Muscle layer of duodenum (tissue), 2 donors: Measurements from ENCODE around the gene HAS3.

Experiments
- H3K27ac ChIP-seq: one replicate; pipeline ENCODE4 v1.7.0; 2013; ENCODE audit warnings: mild to moderate bottlenecking, low read length
- H3K27me3 ChIP-seq: one replicate; pipeline ENCODE4 v1.7.0; 2013; ENCODE audit warnings: low read depth, mild to moderate bottlenecking, control low read depth, low read length
- H3K36me3 ChIP-seq, 2 donors: one replicate each; pipeline ENCODE4 v1.7.0; 2013; ENCODE audit warnings: low read length in 2 of 2, control low read depth in 1 of 2, mild to moderate bottlenecking in 1 of 2; ENCODE audit not compliant: insufficient read depth in 2 of 2, control insufficient read depth in 1 of 2
- H3K4me1 ChIP-seq, 2 donors: one replicate each; pipeline ENCODE4 v1.7.0; 2013; ENCODE audit warnings: low read length in 2 of 2, mild to moderate bottlenecking in 2 of 2, control low read depth in 1 of 2, moderate library complexity in 1 of 2; ENCODE audit not compliant: insufficient read depth in 2 of 2, control insufficient read depth in 1 of 2
- H3K4me3 ChIP-seq, 2 donors: one replicate each; pipeline ENCODE4 v1.7.0; 2013; ENCODE audit warnings: low read length in 2 of 2, low read depth in 1 of 2, mild to moderate bottlenecking in 1 of 2
- H3K9me3 ChIP-seq, 2 donors: one replicate each; pipeline ENCODE4 v1.7.0; 2013; ENCODE audit warnings: low read length in 2 of 2, control low read depth in 1 of 2, mild to moderate bottlenecking in 1 of 2; ENCODE audit not compliant: control insufficient read depth in 1 of 2
- donor health status: healthy.

The HAS3 gene

DNA sequence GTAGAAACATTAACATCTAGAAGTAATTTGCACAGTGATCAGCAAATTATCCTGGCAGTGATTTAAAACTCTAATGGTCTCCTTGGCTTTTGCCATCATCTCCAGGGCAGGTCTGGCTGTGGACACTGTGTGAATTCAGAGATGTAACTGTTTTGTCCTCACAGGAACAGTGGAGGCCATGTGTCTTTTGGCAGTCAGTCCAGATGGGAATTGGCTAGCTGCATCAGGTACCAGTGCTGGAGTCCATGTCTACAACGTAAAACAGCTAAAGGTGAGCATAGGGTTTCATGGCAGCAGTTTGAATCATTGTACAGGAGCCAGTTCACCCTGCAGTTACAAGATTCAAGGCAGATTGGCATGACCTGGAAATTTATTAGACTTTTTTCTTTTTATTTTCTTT, 54.7 kb downstream of the HAS3 start:
- H3K27me3 ChIP-seq, result no peaks in the 10 kb centered on the region
- no peaks in the 10 kb centered on the region for H3K4me1 ChIP-seq
- H3K4me3 ChIP-seq, result no peak overlapping the region
- no peak overlapping the region for H3K27ac ChIP-seq
- H3K36me3 ChIP-seq, result peaks cover 37 to 68% of the 10 kb centered on the region in 2 donors
- no peaks in the 10 kb centered on the region for H3K9me3 ChIP-seq

DNA sequence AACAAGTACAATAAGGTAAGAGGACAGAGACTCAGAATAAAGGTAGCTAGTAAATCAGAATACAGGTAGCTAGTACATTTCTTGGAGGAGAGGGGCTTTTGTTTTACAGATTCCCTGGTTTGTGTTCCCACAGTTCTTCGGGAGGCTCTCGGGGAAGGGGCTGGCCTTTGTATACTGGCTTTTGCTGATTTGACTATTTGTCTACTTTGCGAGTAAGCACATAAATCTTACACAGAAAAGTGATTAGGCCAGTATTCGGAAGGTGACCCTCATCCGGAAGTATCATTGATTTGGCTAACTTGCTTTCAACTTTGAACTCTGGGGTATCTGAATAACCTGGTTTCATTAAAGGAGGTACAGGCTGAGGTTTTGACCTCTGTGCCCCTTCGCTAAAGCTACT, 60.1 kb downstream of the HAS3 start:
- Histone ChIP-seq H3K36me3 (peaks cover 34 to 51% of the 10 kb centered on the region in 2 donors), H3K4me3 (no peak overlapping the region), H3K27me3 (no peaks in the 10 kb centered on the region), H3K4me1 (no peaks in the 10 kb centered on the region), H3K27ac (no peak overlapping the region), H3K9me3 (no peaks in the 10 kb centered on the region)

DNA sequence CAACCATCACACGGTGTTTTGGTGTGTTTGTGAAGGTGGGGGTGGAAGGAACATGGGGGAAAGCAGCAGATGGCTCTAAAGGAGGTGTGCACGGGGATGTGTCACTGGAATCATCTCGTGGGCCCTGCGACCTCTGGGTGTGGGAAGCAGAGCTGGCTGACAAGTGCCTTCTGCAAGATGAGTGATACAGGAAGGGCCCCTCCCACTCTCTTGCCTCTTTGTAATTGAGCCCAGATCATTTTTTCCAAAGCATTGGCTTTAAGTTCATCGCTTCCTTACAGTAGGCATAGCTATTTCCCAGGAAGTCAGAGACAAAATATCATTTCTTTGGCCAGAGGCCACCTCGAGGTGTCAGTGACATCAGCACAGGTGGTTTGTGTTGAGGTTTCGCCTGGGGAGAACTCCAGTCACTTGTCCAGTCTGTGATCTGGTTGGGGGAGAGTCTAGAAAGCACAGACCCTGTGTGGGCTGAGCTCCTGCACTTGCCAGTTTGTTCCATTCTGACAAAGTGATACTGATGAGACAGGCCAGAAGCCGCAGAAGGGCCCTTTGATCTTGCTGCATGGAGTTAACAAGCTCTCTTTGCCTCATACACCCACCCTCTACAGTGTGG, 60.9 kb downstream of the HAS3 start:
- Histone ChIP-seq H3K27ac (no peak overlapping the region), H3K27me3 (no peaks in the 10 kb centered on the region), H3K4me1 (no peaks in the 10 kb centered on the region), H3K4me3 (no peak overlapping the region), H3K36me3 (peaks cover 29 to 44% of the 10 kb centered on the region in 2 donors), H3K9me3 (no peaks in the 10 kb centered on the region)

DNA sequence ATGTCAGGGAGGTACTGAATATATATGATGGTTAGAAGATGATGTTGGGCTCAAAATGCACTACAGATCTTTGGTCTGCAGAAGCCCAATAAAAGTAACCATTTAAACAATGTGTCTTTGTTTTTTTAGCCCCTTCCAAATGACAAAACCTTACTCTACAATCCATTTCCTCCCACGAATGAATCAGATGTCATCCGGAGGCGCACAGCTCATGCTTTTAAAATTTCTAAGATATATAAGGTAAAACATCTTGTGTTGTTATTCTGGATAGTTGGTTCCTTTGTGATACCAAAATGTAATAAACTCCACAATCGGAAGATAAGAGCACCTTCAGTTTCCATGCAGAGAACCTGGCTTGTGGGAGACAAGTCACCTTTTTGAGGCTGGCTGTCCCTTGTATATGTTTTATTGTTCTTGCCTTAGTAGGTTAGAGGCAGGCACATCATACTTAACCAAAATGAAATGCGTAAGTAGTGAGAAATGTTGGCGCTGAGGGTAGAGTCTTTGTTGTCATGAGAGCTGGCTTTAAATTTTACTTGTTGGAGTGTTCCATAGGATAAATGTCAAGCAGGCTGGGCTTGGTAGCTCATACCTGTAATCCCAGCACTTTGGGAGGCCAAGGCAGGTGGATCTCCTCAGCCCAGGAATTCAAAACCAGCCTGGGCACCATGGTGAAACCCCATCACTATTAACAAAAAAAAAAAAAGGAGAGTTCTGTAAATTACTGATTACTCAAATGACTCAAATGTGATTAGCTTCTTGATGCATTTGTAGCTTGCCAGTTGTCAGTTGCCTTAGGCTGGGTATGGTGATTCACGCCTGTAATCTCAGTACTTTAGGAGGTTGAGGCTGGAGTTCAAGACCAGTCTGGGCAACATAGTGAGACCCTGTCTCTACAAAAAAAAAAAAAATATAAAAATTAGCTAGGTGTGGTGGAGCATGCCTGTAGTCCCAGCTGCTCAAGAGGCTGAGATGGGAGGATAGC, 61.8 kb downstream of the HAS3 start:
- H3K36me3 ChIP-seq, result peaks cover 27 to 37% of the 10 kb centered on the region in 2 donors
- no peak overlapping the region for H3K4me3 ChIP-seq
- no peaks in the 10 kb centered on the region for H3K9me3 ChIP-seq
- no peak overlapping the region for H3K27ac ChIP-seq
- no peaks in the 10 kb centered on the region for H3K4me1 ChIP-seq
- no peaks in the 10 kb centered on the region for H3K27me3 ChIP-seq
